GM20431 (cell line): ENCODE measurements around the gene WDR64.

Source experiments
- in situ Hi-C: fragments of 300-500 bp; cut with MseI, MboI; formaldehyde crosslinking; loops from one replicate; pipeline ENCODE4 v1.15.0; 2020; ENCODE audit warnings: low sequenced_read_pairs; ENCODE audit not compliant: unreplicated experiment

The WDR64 gene

DNA sequence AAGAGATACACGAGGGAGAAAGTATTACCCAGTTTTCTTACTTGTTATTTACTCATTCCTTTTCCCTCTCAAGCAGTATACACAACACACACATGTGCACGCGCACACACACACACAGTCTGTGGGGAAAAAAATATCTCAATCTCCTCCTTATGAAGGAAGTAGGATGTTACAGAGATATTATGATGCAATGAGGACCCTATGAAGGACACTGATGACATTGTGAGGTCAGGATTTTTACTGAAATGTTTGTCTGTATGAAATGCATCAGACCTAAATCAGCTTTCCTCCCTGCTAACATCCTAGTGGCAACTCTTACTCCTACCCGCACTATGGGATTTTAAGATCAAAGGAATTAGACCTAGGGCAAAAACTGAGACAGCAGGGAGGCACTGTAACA lies at the start of gene WDR64:
Gene WDR64 (plus strand): TSS at position 270 of the 400 bp plus-strand sequence. CDS start 204 bp downstream, outside the sequence.
- in situ Hi-C loops = no loop called here

- in situ Hi-C loops = loop anchor here (25.0 kb wide), 2 partner anchors 234 to 384 kb away; partner anchors contain the start of genes EXO1 and MAP1LC3C
Observed at GRCh38 chr1:241603731-241604245, 48.3 kb upstream of the WDR64 start.

DNA sequence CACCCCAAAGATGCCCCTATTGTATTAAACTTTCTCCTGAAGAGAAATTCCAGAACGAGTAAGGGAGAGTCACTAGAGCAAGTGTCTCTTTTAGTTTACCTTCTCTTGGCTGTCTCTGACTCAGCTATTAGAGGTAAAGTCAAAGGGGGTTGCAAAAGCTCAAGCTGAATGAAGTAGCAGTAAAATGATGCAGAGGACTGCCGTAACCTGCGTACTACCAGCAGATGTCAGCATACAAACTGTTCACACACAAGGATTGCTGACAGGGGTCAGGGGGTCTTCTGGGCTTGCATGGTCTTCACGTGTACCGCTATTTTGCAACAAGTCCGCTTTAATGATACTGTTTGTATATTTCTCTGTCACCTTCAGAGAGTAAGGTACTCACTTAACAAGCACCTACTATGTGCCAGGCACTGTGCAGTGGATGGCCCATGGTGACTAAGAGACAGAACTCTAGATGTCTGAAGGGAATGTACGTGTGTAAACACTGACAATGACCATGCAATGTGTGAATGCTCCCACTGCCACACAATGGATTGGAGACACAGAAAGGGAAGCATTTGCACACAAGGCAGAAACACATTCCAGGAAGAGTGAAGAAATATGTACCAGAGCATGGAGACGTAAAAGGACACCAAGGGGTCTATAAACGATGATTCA lies 46.8 kb upstream of the WDR64 start:
- in situ Hi-C loops = loop anchor here (25.0 kb wide), 2 partner anchors 232 to 382 kb away; partner anchors contain the start of genes EXO1 and MAP1LC3C

DNA sequence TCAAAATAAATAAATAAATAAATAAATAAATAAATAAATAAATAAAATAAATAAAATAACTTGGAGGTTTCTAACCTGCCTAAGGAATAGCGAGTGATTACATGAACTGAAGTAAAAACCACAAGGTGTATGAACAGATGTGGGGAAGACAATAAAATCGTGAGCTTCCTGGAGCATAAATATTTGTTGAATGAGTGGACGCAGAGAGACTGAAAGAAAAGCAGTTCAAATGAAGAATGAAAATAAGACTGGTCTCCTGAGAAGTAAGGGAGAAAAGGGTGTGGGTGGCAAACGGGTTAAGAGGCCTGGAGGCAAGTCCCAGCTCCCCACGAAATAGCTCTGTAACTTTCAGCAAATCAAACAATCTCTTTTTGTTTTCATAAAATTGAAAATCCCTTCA lies 45.5 kb upstream of the WDR64 start:
- in situ Hi-C loops = loop anchor here (25.0 kb wide), 2 partner anchors 231 to 381 kb away; partner anchors contain the start of genes EXO1 and MAP1LC3C

GRCh38 chr1:241607497-241607896 lies 44.6 kb upstream of the WDR64 start:
- in situ Hi-C loops = loop anchor here (25.0 kb wide), 2 partner anchors 230 to 380 kb away; partner anchors contain the start of genes EXO1 and MAP1LC3C

- in situ Hi-C loops = loop anchor here (25.0 kb wide), 2 partner anchors 229 to 379 kb away; partner anchors contain the start of genes EXO1 and MAP1LC3C
Observed at GRCh38 chr1:241608379-241609033, 43.6 kb upstream of the WDR64 start.

DNA sequence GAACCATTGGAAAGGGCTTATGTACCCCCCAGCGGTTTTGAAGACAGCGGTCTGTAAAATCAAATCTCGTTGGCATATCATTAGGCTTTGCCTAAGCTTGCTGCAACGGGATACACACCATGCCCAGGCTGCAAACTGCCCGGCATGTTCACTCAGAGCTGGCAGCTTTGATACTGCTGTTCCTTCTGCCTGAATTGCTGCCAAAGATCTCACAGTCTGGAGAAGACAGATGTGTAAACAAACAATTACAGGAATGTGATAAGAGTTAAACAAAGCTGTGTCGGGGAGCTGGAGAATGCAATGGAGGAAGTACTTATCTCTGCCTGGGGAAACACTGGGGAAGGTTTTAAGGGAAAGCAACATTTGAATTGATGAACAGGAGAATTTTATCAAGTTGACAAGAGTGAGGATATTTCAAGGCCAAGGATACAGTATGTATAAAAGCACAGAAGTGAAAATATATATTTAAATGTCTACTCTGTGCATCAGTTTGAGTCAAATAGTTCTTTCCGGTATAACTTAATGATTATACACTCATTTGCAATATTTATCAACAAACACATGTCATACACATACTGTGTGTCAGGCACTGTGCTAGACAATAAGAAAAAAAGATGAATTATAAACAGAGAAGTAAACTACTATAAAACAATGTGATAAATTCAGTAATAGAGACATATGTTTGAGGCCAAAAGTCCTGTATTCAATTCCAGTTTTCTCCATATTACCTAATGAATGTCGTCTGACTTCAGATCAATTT lies 41.8 kb upstream of the WDR64 start:
- in situ Hi-C loops = loop anchor here (25.0 kb wide), 2 partner anchors 227 to 377 kb away; partner anchors contain the start of genes EXO1 and MAP1LC3C

DNA sequence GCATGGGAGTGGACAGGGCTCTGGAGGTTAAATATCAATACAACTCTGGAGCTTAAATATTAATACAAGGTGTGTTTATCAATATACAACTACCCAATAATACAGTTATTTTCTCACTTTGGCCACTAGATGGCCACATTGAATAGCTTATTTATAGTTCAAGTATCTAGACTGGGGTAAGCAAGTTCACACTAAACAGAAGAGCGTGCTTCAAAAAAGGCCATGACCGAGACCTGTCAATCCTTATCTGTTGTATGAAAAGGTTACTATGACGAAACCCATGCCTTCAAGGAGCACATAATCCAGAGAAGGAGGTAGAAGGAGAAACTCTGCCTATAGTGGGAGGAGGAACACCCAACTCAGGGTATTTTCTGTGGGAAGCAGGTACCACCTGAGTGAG lies 41.0 kb upstream of the WDR64 start:
- in situ Hi-C loops = loop anchor here (25.0 kb wide), 2 partner anchors 226 to 376 kb away; partner anchors contain the start of genes EXO1 and MAP1LC3C

GRCh38 chr1:241611736-241612135 lies 40.3 kb upstream of the WDR64 start:
- in situ Hi-C loops = loop anchor here (25.0 kb wide), 2 partner anchors 226 to 376 kb away; partner anchors contain the start of genes EXO1 and MAP1LC3C

- in situ Hi-C loops = loop anchor here (25.0 kb wide), 2 partner anchors 224 to 374 kb away; partner anchors contain the start of genes EXO1 and MAP1LC3C
Observed at GRCh38 chr1:241612533-241613477, 39.3 kb upstream of the WDR64 start.

GRCh38 chr1:241614144-241614543 lies 37.9 kb upstream of the WDR64 start:
- in situ Hi-C loops = loop anchor here (25.0 kb wide), 2 partner anchors 223 to 373 kb away; partner anchors contain the start of genes EXO1 and MAP1LC3C

- in situ Hi-C loops = loop anchor here (25.0 kb wide), 2 partner anchors 223 to 373 kb away; partner anchors contain the start of genes EXO1 and MAP1LC3C
Observed at GRCh38 chr1:241614572-241614971, 37.5 kb upstream of the WDR64 start.

DNA sequence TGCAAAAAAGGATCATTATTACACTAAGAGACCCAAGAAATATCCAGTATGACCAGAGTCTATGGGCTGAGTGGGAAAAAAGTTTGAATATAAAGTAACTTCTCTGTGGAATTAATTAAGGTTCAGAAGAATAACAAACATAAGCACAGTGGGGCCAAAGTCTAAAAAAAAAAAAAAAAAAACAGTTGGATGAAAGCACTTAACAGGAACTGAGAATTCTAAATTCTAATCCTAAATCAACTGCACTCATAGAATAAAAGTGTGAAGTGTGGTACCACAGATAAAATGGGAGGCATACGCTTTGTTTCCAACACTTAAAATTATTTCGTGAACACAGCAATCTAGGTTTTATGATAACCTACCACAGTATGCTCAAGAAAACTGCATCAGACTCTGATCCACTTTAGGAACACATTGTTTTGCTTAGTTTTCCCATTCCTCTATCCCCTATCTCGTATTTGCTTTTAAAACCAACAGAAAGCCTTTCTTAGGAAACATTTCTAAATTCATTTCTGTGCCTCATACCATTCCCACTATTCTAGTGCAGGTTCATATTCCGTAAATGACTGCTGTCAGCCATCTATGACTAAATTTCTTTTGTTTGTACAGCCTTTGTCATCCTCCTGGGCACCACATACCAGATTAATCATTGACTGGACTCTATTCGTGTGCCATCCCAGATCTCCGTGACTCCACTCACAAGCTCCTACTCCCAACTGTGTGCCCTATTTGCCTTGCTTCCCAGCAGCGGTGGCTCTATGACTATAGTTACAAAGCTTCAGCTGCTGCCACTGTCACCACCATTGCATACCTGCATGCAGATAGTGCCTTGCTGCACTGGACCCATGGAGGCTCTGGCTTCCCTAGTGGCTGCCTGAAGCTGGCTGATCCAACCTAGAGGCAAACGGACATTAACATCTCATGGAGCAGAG lies 36.8 kb upstream of the WDR64 start:
- in situ Hi-C loops = loop anchor here (25.0 kb wide), 2 partner anchors 222 to 372 kb away; partner anchors contain the start of genes EXO1 and MAP1LC3C

DNA sequence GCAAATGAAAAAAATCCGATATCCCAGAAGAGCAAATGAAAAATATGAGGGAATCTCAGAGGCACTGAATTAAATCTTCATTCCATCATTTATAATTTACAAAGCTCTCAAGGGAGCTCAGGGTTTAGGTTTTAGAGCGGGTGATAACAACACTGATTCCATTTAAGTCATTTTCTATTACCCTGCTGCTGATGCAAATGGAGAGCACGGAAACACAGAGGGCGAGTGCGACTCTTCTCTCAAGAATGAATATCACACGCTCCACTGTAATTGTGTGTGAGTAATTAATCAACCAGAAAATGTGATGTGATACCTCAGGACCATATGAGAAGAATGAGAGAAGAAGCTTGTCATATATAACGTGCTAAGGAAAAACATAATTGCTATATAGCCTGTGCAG lies 34.7 kb upstream of the WDR64 start:
- in situ Hi-C loops = loop anchor here (25.0 kb wide), 2 partner anchors 220 to 370 kb away; partner anchors contain the start of genes EXO1 and MAP1LC3C

DNA sequence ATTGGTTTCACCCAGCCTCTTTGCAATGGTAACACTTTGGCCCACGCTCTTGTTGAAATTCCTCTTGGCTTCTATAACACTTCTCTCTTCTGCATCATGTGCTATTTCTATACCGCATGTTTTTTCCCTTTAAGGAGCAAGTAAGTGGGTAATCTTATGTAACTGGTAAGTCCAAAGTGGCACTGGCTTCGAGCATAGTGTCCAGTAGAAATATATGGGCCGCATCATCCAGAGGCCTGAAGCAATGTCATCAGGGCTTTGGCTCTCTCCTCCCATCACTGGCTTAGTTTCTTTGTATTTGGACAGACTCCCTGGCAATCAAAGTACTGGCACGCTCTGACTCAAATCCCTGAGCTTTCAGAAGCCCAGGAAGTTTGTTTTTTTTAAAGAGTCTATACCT lies 29.4 kb upstream of the WDR64 start:
- in situ Hi-C loops = loop anchor here (25.0 kb wide), 2 partner anchors 215 to 365 kb away; partner anchors contain the start of genes EXO1 and MAP1LC3C

DNA sequence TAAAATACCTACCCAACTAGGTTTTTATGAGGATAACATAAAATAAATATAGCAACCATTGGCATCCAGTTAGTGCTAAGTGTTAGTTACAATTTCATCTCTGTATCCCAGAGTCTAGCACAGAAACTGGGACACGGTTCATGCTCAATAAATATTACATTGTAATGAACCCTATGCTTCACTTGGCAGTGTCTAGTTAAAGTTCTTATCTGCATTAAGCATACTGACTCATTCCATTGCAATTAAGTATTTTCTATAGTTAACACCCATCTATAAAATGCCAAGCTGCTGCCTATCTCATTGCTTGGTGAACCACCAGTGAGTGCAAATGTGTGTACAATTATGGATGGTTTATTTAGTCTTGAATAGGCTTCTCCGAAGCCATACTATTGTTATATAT lies 27.1 kb upstream of the WDR64 start:
- in situ Hi-C loops = loop anchor here (25.0 kb wide), 2 partner anchors 212 to 362 kb away; partner anchors contain the start of genes EXO1 and MAP1LC3C
